DMS153 (cell line): Measurements from ENCODE around the gene ANKS3.

Source experiments
- DNase-seq: peaks from one replicate; lab custom pipeline; 2025; lab: John Stamatoyannopoulos, UW

ANKS3 gene

DNA sequence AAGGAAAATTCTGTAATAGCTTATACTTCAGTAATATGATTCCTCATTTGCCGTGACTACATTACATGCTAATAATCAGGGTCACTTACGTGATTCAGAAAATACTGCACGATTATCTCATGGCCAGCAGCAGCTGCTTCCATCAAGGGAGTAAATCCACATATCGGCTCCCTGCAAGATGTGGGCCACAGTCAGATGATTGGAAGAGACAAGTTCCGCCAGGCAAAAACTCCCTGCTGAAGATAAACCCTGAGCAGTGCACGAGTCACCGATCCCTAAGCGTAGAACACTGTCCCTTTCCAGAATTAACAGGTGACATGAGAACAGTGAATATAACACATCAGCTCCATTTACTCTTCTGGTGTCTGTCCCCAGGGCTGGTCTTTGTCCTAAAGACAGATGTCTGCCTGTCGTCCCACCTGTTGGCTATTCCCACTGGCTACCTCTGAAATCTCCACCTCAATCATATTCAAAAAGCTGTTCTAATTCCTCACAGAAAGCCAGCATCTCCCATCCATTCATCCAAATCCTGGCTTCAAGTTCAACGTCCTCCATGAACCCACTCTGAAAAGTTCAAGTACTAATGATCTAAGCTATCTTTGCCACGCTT, 9.3 kb downstream of the ANKS3 start:
- DNase-seq, result no peak

- no peak for DNase-seq
Observed at GRCh38 chr16:4723071-4723767, 10.9 kb downstream of the ANKS3 start.

DNA sequence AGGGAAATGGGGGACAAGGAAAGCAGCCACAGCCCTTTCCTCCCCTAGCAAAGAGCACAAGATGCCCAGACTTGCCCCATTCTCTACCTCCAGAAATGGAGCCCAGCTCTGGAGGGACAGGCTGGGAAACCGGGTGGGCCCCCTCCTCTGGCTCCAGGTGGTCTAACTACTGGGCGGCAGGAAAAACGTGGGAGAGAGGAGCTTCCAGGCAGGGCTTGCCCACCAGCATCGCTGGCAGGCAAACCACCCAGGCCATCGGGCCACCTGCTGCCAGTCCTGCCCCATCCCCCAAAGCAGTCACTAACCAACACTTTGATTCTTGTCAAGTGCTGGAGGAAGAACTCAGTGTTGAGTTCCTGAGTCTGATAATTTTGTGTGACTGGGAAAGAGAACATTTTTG, 15.6 kb downstream of the ANKS3 start:
- DNase-seq, result no peak

- no peak for DNase-seq
Observed at GRCh38 chr16:4714996-4715395, 19.1 kb downstream of the ANKS3 start.

GRCh38 chr16:4713663-4714501, 20.2 kb downstream of the ANKS3 start:
- DNase-seq, result no peak

DNA sequence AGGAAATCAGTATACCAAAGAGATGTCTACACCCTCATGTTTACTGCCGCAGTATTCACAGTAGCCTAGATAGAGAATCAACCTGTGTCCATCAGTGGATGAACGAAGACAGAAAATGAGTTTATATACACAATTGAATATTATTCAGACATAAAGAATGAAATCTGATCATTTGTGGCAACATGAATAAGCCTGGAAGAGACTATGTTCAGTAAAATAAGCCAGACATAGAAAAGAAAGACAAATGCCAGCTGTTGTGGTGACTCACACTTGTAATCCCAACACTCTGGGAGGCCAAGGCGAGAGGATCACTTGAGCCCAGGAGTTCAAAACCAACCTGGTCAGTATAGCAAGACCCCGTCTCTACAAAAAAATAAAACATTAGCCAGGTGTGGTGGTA, 24.6 kb downstream of the ANKS3 start:
- DNase-seq, result no peak

GRCh38 chr16:4706871-4707270, 27.2 kb downstream of the ANKS3 start:
- DNase-seq, result no peak

DNA sequence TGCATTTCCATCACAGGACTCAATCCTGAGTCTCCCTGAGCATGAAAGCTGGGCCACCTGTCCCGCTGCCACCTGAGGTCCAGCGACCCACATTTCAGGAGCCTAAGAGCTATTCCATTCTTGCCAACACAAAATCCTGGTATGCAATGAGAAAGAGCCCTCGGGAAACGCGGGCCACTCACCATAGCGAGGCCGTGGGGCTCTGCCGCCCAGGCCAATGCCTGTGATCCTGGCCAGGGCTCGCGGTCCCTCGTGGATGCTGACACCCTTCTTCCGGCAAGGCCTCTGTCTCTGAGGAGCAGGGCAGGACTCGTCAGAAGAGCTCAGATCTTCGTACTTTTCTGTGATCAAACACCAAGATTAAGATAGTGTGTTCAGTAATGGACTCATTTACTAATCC, 29.2 kb downstream of the ANKS3 start:
- DNase-seq, result no peak

GRCh38 chr16:4704491-4704890, 29.6 kb downstream of the ANKS3 start:
- no peak for DNase-seq

GRCh38 chr16:4703906-4704305, 30.2 kb downstream of the ANKS3 start:
- no peak for DNase-seq

GRCh38 chr16:4702466-4702808, 31.6 kb downstream of the ANKS3 start:
- DNase-seq, result no peak

DNA sequence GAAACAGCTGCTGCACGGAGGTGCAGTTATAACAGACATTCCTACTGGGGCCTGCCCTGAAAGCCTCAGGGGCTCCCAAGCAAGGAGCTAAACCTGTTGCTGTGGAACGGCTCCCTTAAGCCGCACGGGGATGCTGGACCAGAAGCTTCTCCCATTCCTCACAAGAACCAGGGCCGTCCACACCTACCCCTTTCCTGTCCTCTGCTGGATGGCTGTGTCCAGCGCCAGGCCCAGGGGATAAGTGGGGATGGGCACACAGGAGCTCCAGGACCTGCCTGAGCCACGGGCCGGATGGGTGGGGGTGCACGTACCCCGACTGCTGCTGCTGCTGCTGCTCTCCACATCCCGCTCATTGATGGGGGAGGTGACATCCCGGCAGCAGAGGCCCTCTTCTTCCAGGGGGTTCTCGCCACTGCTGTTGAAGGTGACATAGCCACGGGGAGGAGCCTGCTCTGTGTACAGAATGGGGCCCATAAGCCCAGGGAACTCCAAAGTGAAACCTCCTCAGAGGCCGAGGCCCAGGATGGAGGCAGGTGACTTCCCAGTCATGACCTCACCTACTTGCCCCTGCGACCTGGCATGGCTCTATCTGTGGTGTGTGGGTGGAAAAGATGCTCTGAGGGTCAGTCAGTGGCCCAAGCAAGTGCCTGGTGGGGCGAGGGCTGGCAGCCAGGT, 32.1 kb downstream of the ANKS3 start:
- DNase-seq, result no peak

- DNase-seq, result no peak
Observed at GRCh38 chr16:4700997-4701743, 32.9 kb downstream of the ANKS3 start.

- DNase-seq, result no peak
Observed at GRCh38 chr16:4700380-4700996, 33.6 kb downstream of the ANKS3 start.

GRCh38 chr16:4699046-4699556, 35.0 kb downstream of the ANKS3 start:
- DNase-seq, result no peak

DNA sequence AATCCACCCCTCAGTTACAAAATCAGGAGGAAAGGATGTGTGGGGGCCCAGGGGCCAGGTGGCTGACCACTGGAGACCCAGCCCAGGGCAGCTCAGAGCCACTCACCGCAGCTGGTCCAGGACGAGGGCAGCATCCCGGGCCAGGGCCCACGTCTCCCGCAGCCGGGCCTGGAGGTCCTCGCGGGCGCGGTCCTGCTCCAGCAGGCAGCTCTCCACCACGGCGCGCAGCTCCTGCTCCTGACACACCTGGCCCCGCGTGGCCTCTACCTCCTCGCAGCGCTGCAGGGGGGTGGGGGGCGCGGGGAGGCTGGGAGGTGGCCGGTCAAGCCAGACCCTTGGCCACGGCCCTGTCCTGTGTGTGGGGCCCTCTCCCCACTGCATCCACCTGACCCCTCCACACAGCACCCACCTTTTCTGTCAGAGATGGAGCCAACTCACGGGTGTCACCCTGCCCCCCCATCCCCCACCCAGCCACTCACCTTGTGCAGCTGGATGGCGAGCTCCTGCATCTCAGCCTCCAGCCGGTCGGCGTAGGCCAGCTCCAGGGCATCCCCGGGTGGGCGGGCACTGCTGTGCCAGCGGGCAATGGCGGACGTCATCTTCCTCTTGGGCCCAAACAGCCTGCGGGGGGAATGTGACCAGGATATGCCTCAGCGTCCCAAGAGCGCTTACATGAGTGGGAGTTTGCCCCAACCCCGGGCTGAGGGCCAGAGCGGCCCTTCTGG, 35.6 kb downstream of the ANKS3 start:
- no peak for DNase-seq

- no peak for DNase-seq
Observed at GRCh38 chr16:4697848-4698291, 36.2 kb downstream of the ANKS3 start.

DNA sequence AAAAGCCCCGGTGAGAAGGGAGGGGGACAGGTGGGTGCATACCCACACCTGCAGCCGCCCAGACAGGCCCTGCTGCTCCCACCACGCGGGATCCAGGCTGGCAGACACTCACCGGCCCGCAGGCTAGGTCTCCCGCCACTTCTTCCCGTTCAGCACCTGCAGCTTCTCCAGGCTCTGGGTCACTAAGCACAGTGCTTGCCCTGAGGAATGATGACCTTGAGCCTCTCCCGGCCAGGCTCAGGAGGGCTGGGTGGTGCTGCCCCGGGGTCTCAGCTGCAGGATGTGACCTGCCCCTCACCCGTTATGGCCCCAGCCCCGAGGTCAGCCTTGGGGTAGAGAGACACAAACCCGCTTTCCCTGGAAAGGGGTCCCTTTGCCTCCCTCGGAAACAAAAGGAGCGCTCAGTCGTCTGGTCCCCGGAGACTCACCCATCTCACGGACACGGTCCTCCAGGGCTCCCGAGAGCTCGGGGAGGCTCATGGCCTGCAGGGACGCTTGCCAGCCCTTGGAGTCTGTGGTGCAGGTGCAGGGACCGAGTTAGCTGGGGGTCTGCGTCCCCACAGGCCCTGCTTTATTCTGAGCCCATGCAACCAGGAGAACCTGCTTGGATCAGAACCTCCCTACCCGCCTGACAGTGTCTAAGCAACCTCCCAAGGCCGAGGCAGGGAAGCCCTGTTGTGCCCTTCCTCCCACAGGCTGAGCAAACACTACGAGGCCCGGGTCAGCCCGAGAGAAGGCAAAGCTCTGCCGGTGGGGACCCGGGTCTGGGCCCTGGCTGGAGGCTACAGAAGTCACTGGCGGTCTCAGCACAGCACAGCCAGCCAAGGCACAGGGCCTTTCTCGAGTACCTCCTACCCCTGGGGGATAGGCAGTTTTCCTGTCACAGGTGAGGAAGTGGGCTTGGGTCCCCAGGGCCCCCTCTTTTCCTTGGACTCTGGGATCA, 36.9 kb downstream of the ANKS3 start:
- no peak for DNase-seq

- no peak for DNase-seq
Observed at GRCh38 chr16:4696172-4696904, 37.7 kb downstream of the ANKS3 start.
